ENCODE data around the gene PPM1B.

- TF ChIP-seq EZH2 (IDR thresholded peaks at IDR 0.05; ENCODE audit: insufficient read depth, poor library complexity, severe bottlenecking) (no peak), EZH2phosphoT487 (IDR thresholded peaks at IDR 0.05; ENCODE audit: insufficient read depth, low read depth) (no peak)
These were observed 58.1 kb downstream of the PPM1B start for GRCh38 chr2:44226753-44227152.

All from GM23248 (cell line).